ENCODE results near the gene LCN2. TPM values are rescaled to one million over a fixed set of nuclear protein-coding genes. Genes with fewer than 3 reads are reported as not detected.
A peak's percentile ranks its signal among the peaks of the same experiment; 100 is the strongest.
"Not testable (repeated sequence)": the region's sequence is repeated elsewhere in the genome, so short reads cannot be mapped to it uniquely, and the experiment has no call there.

LCN2 gene
- total RNA-seq, 1 donor from 2014 or later: not detected

GRCh38 chr9:128180447-128180846, 31.2 kb downstream of the LCN2 start:
- H3K27me3 ChIP-seq: no peaks in the 10 kb centered on the region
- peaks cover 73 to 81% of the 10 kb centered on the region in 2 donors for H3K36me3 ChIP-seq
- intact Hi-C loops (cut with DNase I): no loop called here
- H3K9me3 ChIP-seq: no peaks in the 10 kb centered on the region
- TF ChIP-seq CTCF (IDR thresholded peaks at IDR 0.05): no peak
- DNase-seq (ENCODE audit: low spot score in 2 of 2): no peak
- no peak overlapping the region for H3K27ac ChIP-seq
- H3K4me3 ChIP-seq: no peak overlapping the region
- no peaks in the 10 kb centered on the region for H3K4me1 ChIP-seq

DNA sequence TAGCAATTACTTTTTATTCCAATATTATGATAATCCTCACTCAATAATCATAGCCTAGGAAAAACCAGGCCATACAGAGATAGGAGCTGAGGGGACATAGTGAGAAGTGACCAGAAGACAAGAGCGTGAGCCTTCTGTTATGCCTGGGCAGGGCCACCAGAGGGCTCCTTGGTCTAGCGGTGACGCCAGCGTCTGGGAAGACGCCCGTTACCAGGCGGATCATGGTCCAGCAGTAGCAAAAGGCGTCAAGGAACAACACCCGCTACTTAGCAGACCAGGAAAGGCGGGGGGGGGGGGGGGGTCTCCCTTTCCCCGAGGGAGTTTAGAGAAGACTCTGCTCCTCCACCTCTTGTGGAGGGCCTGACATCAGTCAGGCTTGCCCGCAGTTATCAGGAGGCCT, 32.2 kb downstream of the LCN2 start:
- H3K27ac ChIP-seq; H3K27me3 ChIP-seq; intact Hi-C loops (cut with DNase I); H3K9me3 ChIP-seq; H3K4me1 ChIP-seq; H3K4me3 ChIP-seq: not testable (repeated sequence)
- TF ChIP-seq CTCF (IDR thresholded peaks at IDR 0.05): peak; percentile 24 to 57 (median 55)
- H3K36me3 ChIP-seq: peaks cover 69 to 73% of the 10 kb centered on the region in 2 donors
- peak in 1 of 2 donors; percentile 82 for DNase-seq (ENCODE audit: low spot score in 2 of 2)

DNA sequence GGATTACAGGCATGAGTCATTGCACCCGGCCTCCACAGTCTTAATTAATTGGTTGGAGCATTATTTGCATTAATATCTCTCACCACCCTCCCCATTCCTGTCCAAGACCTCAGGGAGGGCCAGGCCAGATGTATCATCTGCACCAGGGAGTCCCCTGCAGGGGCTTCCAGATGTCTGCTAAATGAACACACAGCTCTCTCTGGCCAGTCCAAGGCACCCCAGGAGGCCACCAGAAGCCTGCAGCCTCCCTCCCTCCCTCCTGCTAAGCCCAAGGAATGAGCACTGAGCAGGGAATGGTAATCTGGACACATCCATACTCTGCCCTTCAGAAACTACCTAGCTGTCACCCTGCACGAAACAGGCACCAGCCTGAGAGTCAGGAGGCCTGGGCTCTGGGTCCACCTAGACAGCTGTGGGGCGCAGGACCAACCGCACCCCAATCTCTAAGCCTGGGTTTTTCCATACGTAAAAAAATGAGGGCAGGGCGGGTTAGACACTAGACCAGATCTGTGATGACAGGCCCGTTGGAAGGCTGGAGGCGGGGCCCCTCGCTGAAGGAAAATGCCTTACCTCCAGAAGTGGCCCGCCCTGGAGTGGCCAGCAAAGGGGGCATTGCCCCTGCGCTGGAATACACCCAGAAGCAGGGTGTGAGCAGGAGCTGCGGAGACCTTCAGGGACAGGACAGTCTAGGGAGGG, 33.8 kb downstream of the LCN2 start:
- Histone ChIP-seq H3K27ac (no peak overlapping the region), H3K36me3 (peaks cover 60 to 61% of the 10 kb centered on the region in 2 donors), H3K4me3 (no peak overlapping the region), H3K27me3 (no peaks in the 10 kb centered on the region), H3K9me3 (no peaks in the 10 kb centered on the region), H3K4me1 (no peaks in the 10 kb centered on the region)
- intact Hi-C loops (cut with DNase I): no loop called here
- DNase-seq (ENCODE audit: low spot score in 2 of 2): no peak
- no peak for TF ChIP-seq CTCF (IDR thresholded peaks at IDR 0.05)

DNA sequence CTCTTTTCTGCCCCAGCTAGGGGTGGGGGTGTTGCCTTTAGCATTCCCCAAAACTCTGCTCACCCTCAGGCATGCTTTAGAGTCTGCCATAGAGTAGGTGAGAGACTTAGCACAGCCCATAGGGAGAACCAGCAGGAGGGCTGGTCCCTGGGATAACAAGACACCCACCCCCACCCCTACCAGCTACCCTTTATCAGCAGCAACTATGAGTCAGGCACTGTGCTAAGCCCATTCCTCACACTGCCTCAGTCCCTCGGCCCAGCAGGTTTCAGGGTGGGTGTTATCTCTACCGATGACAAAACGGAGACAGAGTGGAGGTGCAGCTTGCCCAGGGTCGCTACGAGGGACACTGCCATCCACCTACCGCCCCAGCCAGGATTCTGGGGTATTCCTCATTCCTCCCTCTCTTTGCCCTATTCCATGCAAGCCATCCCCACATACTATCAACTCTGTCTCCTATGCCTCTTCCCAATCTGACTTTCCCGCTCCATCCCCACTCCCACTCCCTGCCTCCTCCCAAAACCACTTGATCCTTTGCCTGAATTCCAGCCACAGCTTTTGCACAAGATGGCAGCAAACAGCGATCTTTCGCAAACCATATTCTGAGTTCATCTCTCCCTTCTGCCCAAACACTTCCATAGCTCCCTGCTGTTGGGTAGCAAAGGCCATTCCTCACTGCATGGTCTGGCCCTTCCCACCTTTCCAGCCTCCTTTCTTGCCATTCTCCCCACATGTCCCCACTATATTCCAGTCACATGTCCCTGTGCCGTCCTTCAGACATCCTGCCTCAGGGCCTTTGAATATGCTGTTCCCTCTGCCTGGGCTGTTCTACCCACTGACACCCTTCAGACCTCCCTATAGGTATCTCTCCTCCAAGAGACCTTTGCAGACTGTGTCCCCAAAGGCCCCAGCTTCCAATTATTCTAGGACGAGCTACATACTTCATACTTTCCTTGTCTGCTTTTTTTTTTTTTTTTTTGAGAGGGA, 37.0 kb downstream of the LCN2 start:
- Histone ChIP-seq H3K4me3 (no peak overlapping the region), H3K36me3 (peaks cover 44% of the 10 kb centered on the region in 2 donors), H3K9me3 (no peaks in the 10 kb centered on the region), H3K27ac (no peak overlapping the region), H3K27me3 (no peaks in the 10 kb centered on the region), H3K4me1 (peaks cover 0 to 7% of the 10 kb centered on the region in 2 donors)
- intact Hi-C loops (cut with DNase I): no loop called here
- no peak for TF ChIP-seq CTCF (IDR thresholded peaks at IDR 0.05)
- no peak for DNase-seq (ENCODE audit: low spot score in 2 of 2)

GRCh38 chr9:128187361-128187760, 38.1 kb downstream of the LCN2 start:
- DNase-seq (ENCODE audit: low spot score in 2 of 2): no peak
- H3K9me3 ChIP-seq: no peaks in the 10 kb centered on the region
- TF ChIP-seq CTCF (IDR thresholded peaks at IDR 0.05): no peak
- H3K36me3 ChIP-seq: peaks cover 44% of the 10 kb centered on the region in 2 donors
- no peaks in the 10 kb centered on the region for H3K27me3 ChIP-seq
- H3K27ac ChIP-seq: no peak overlapping the region
- intact Hi-C loops (cut with DNase I): no loop called here
- H3K4me3 ChIP-seq: no peak overlapping the region
- H3K4me1 ChIP-seq: peaks cover 0 to 9% of the 10 kb centered on the region in 2 donors
